H9 (cell line): ENCODE data around the gene LIG4. TPM values are rescaled to one million over a fixed set of nuclear protein-coding genes. Genes with fewer than 3 reads are reported as not detected.

Experiments
- DNase-seq: peaks from one replicate; pipeline ENCODE4 v3.0.0-alpha.2; 2017
- H2AFZ ChIP-seq: one replicate; pipeline ENCODE4 v1.6.1; 2013; ENCODE audit warnings: mild to moderate bottlenecking, low read length, control low read depth, moderate library complexity
- H2AK5ac ChIP-seq: 2 replicates; pipeline ENCODE4 v1.6.1; 2013; ENCODE audit warnings: low read length, control low read depth, mixed read lengths; ENCODE audit not compliant: insufficient read length
- H2BK120ac ChIP-seq: one replicate; pipeline ENCODE4 v1.6.1; 2013; ENCODE audit warnings: low read depth, mild to moderate bottlenecking, low read length, control low read depth, inconsistent platforms; ENCODE audit not compliant: poor library complexity, severe bottlenecking
- H2BK12ac ChIP-seq: 2 replicates; pipeline ENCODE4 v1.6.1; 2013; ENCODE audit warnings: low read length, control low read depth, mixed read lengths, low read depth; ENCODE audit not compliant: insufficient read length
- H2BK15ac ChIP-seq: 2 replicates; pipeline ENCODE4 v1.6.1; 2013; ENCODE audit warnings: low read depth, low read length, control low read depth
- H2BK20ac ChIP-seq: one replicate; pipeline ENCODE4 v1.6.1; 2013; ENCODE audit warnings: low read depth, mild to moderate bottlenecking, low read length, control low read depth, inconsistent platforms; ENCODE audit not compliant: poor library complexity, severe bottlenecking
- H2BK5ac ChIP-seq: 2 replicates; pipeline ENCODE4 v1.6.1; 2013; ENCODE audit warnings: low read length, control low read depth, mixed read lengths; ENCODE audit not compliant: insufficient read length
- H3K14ac ChIP-seq: 2 replicates; pipeline ENCODE4 v1.6.1; 2013; ENCODE audit warnings: low read length, control low read depth; ENCODE audit not compliant: insufficient read depth
- H3K18ac ChIP-seq: 2 replicates; pipeline ENCODE4 v1.6.1; 2013; ENCODE audit warnings: low read depth, mild to moderate bottlenecking, mixed read lengths, low read length, control low read depth; ENCODE audit not compliant: insufficient read length
- H3K23ac ChIP-seq: 2 replicates; pipeline ENCODE4 v1.6.1; 2013; ENCODE audit warnings: low read length, control low read depth, mixed read lengths, low read depth; ENCODE audit not compliant: insufficient read length
- H3K23me2 ChIP-seq: 2 replicates; pipeline ENCODE4 v1.6.1; 2013; ENCODE audit warnings: low read depth, mild to moderate bottlenecking, mixed read lengths, low read length, control low read depth; ENCODE audit not compliant: insufficient read length, poor library complexity, severe bottlenecking
- H3K27ac ChIP-seq: 2 replicates; pipeline ENCODE4 v1.5.1; 2013; ENCODE audit warnings: low read length, control low read depth, mixed read lengths, low read depth; ENCODE audit not compliant: insufficient read length
- H3K27me3 ChIP-seq: 2 replicates; pipeline ENCODE4 v1.6.1; 2013; ENCODE audit warnings: low read length, control low read depth, inconsistent platforms; ENCODE audit not compliant: insufficient read depth
- H3K4ac ChIP-seq: 2 replicates; pipeline ENCODE4 v1.6.1; 2013; ENCODE audit warnings: low read depth, mild to moderate bottlenecking, control low read depth, inconsistent platforms, low read length, moderate library complexity
- H3K4me1 ChIP-seq: 2 replicates; pipeline ENCODE4 v1.6.1; 2013; ENCODE audit warnings: low read length, control low read depth, inconsistent platforms; ENCODE audit not compliant: insufficient read depth
- H3K4me2 ChIP-seq: 2 replicates; pipeline ENCODE4 v1.6.1; 2013; ENCODE audit warnings: low read length, control low read depth, mixed read lengths; ENCODE audit not compliant: insufficient read length, insufficient read depth
- H3K56ac ChIP-seq: 2 replicates; pipeline ENCODE4 v1.6.1; 2013; ENCODE audit warnings: low read depth, mild to moderate bottlenecking, mixed read lengths, low read length, control low read depth; ENCODE audit not compliant: insufficient read length
- H3K79me1 ChIP-seq: 2 replicates; pipeline ENCODE4 v1.6.1; 2013; ENCODE audit warnings: low read depth, mild to moderate bottlenecking, moderate library complexity, low read length, control low read depth, inconsistent platforms; ENCODE audit not compliant: insufficient read depth, poor library complexity, severe bottlenecking
- H3K79me2 ChIP-seq: 2 replicates; pipeline ENCODE4 v1.6.1; 2013; ENCODE audit warnings: low read length, control low read depth, inconsistent platforms; ENCODE audit not compliant: insufficient read depth
- H3K9ac ChIP-seq: 2 replicates; pipeline ENCODE4 v1.6.1; 2013; ENCODE audit warnings: low read length, control low read depth, mixed read lengths; ENCODE audit not compliant: insufficient read length; ENCODE audit errors: extremely low read depth
- H3K9me3 ChIP-seq: one replicate; pipeline ENCODE4 v1.6.1; 2013; ENCODE audit warnings: low read depth, low read length, inconsistent platforms; ENCODE audit not compliant: control insufficient read depth
- H3T11ph ChIP-seq: one replicate; pipeline ENCODE4 v1.6.1; 2013; ENCODE audit warnings: mild to moderate bottlenecking, low read length, control low read depth, inconsistent platforms
- H4K20me1 ChIP-seq: one replicate; pipeline ENCODE4 v1.6.1; 2013; ENCODE audit not compliant: control insufficient read depth, insufficient read length, insufficient read depth
- H4K5ac ChIP-seq: 2 replicates; pipeline ENCODE4 v1.6.1; 2013; ENCODE audit warnings: low read depth, mild to moderate bottlenecking, mixed read lengths, low read length, control low read depth; ENCODE audit not compliant: insufficient read length
- H4K8ac ChIP-seq: replicated peaks from 2 replicates; pipeline ENCODE4 v1.6.1; 2013; ENCODE audit warnings: low read length, control low read depth, mixed read lengths, low read depth; ENCODE audit not compliant: insufficient read length
- H4K91ac ChIP-seq: 2 replicates; pipeline ENCODE4 v1.6.1; 2013; ENCODE audit warnings: low read depth, mild to moderate bottlenecking, moderate library complexity, mixed read lengths, low read length, control low read depth; ENCODE audit not compliant: insufficient read length
- H3K27ac Mint-ChIP-seq, 3 experiments: 2 replicates in 2 of 3; 3 replicates in 1 of 3; pipeline ENCODE4 v1.8.0; 2020 to 2021; ENCODE audit warnings: mixed read lengths in 3 of 3, mild to moderate bottlenecking in 1 of 3, moderate library complexity in 1 of 3
- H3K27me3 Mint-ChIP-seq: 2 replicates; pipeline ENCODE4 v1.8.0; 2021; ENCODE audit warnings: low read depth, mild to moderate bottlenecking, moderate library complexity, mixed read lengths
- H3K36me3 Mint-ChIP-seq, 3 experiments: 2 replicates in 2 of 3; 3 replicates in 1 of 3; pipeline ENCODE4 v1.8.0; 2020 to 2021; ENCODE audit warnings: low read depth in 3 of 3, mixed read lengths in 3 of 3; ENCODE audit not compliant: insufficient read depth in 1 of 3
- H3K4me1 Mint-ChIP-seq, 2 experiments: 2 replicates each; pipeline ENCODE4 v1.8.0; 2020; ENCODE audit warnings: mixed read lengths in 2 of 2
- H3K4me3 Mint-ChIP-seq, 2 experiments: 2 replicates in 1 of 2; 3 replicates in 1 of 2; pipeline ENCODE4 v1.8.0; 2020 to 2021; ENCODE audit warnings: mild to moderate bottlenecking in 2 of 2, mixed read lengths in 2 of 2, moderate library complexity in 1 of 2
- H3K9me3 Mint-ChIP-seq, 2 experiments: 2 replicates in 1 of 2; 3 replicates in 1 of 2; pipeline ENCODE4 v1.8.0; 2020; ENCODE audit warnings: mild to moderate bottlenecking in 2 of 2, mixed read lengths in 2 of 2, moderate library complexity in 1 of 2
- CTCF ChIP-seq: fragments of 200-600 bp; sonication (generic); conservative IDR thresholded peaks from 3 replicates; pipeline ENCODE4 v1.8.0; 2021; ENCODE audit warnings: antibody characterized with exemption, mild to moderate bottlenecking
- WGBS: extraction: QIAGEN DNeasy Blood & Tissue Kit; methylation state at CpG from one replicate; pipeline ENCODE4 v1.1.7; 2013; ENCODE audit warnings: missing lambda C conversion rate, low lambda C conversion rate, mixed read lengths; ENCODE audit not compliant: insufficient read length; ENCODE audit errors: extremely low coverage; 5-methylcytosine and 5-hydroxymethylcytosine counted together
- total RNA-seq: library from RNA; stranded (reverse); gene quantifications from 2 replicates; pipeline ENCODE4 v1.2.1, GENCODE V29; 2021

The LIG4 gene
- total RNA-seq, 1 experiment from 2014 or later, result 5.6 TPM

GRCh38 chr13:108223687-108224503 is 8.6 kb upstream of the LIG4 start:
- H4K8ac ChIP-seq, result no peak overlapping the region
- H3K27me3 Mint-ChIP-seq, result no peaks in the 10 kb centered on the region
- H3K4me3 Mint-ChIP-seq, result no peak overlapping the region
- no peak overlapping the region for H2BK120ac ChIP-seq
- peaks cover 5% of the 10 kb centered on the region; the same call in 1 of the 2 replicates for H3K79me2 ChIP-seq
- H3K14ac ChIP-seq, result no peak overlapping the region
- H3K36me3 Mint-ChIP-seq, result no peaks in the 10 kb centered on the region
- H2AFZ ChIP-seq, result no peak overlapping the region
- H3K23ac ChIP-seq, result no peak overlapping the region
- H3K4ac ChIP-seq, result no peak overlapping the region
- H2BK5ac ChIP-seq, result no peak overlapping the region
- TF ChIP-seq CTCF, result no peak
- peaks cover 3% of the 10 kb centered on the region for H3K79me1 ChIP-seq
- DNase-seq, result no peak
- no peak overlapping the region for H3K27ac ChIP-seq
- no peak overlapping the region for H3K27ac Mint-ChIP-seq
- no CpG with 5 or more reads among the region's 7 CpGs for WGBS
- no peak overlapping the region for H4K91ac ChIP-seq
- no peak overlapping the region for H3K18ac ChIP-seq
- no peaks in the 10 kb centered on the region for H3K9me3 ChIP-seq
- no peaks in the 10 kb centered on the region for H3K9me3 Mint-ChIP-seq
- no peak overlapping the region for H4K5ac ChIP-seq
- H3K4me2 ChIP-seq, result no peak overlapping the region
- H3K4me1 Mint-ChIP-seq, result peaks cover 11 to 14% of the 10 kb centered on the region in 2 experiments
- H3K23me2 ChIP-seq, result peaks cover 1% of the 10 kb centered on the region
- no peak overlapping the region for H2BK15ac ChIP-seq
- H3K56ac ChIP-seq, result no peak overlapping the region
- H2AK5ac ChIP-seq, result no peak overlapping the region
- H3T11ph ChIP-seq, result no peak overlapping the region
- no peaks in the 10 kb centered on the region for H3K4me1 ChIP-seq
- no peaks in the 10 kb centered on the region for H3K27me3 ChIP-seq
- no peak overlapping the region for H2BK12ac ChIP-seq
- H3K9ac ChIP-seq, result no peak overlapping the region
- H2BK20ac ChIP-seq, result no peak overlapping the region
- H4K20me1 ChIP-seq, result no peaks in the 10 kb centered on the region
